ENCODE results near the gene RARB.

RARB gene

GRCh38 chr3:25557694-25558093 is 129.6 kb downstream of the RARB start:
- no peak for DNase-seq
- in situ Hi-C loops (cut with HindIII; ENCODE audit: low pct_ligation_motif_present, low pct_unique_long_range_greater_than_20kb, low sequenced_read_pairs) = no loop called here

- DNase-seq = no peak
- in situ Hi-C loops (cut with HindIII; ENCODE audit: low pct_ligation_motif_present, low pct_unique_long_range_greater_than_20kb, low sequenced_read_pairs) = no loop called here
Observed at GRCh38 chr3:25558121-25558520, 130.1 kb downstream of the RARB start.

- in situ Hi-C loops (cut with HindIII; ENCODE audit: low pct_ligation_motif_present, low pct_unique_long_range_greater_than_20kb, low sequenced_read_pairs) = no loop called here
Observed at GRCh38 chr3:25558796-25559195, 130.7 kb downstream of the RARB start.

GRCh38 chr3:25563601-25564000 is 135.5 kb downstream of the RARB start:
- in situ Hi-C loops (cut with HindIII; ENCODE audit: low pct_ligation_motif_present, low pct_unique_long_range_greater_than_20kb, low sequenced_read_pairs) = no loop called here
- no peak for DNase-seq

More at GRCh38 chr3:25558796-25559195, 130.7 kb downstream of the RARB start:
- DNase-seq = no peak

- DNase-seq = no peak
- in situ Hi-C loops (cut with HindIII; ENCODE audit: low pct_ligation_motif_present, low pct_unique_long_range_greater_than_20kb, low sequenced_read_pairs) = no loop called here
Observed at GRCh38 chr3:25564075-25564474, 136.0 kb downstream of the RARB start.

GRCh38 chr3:25565807-25566206 is 137.7 kb downstream of the RARB start:
- in situ Hi-C loops (cut with HindIII; ENCODE audit: low pct_ligation_motif_present, low pct_unique_long_range_greater_than_20kb, low sequenced_read_pairs) = no loop called here
- no peak for DNase-seq

- in situ Hi-C loops (cut with HindIII; ENCODE audit: low pct_ligation_motif_present, low pct_unique_long_range_greater_than_20kb, low sequenced_read_pairs) = no loop called here
Observed at GRCh38 chr3:25566358-25566920, 138.4 kb downstream of the RARB start.

GRCh38 chr3:25567388-25567787 is 139.3 kb downstream of the RARB start:
- in situ Hi-C loops (cut with HindIII; ENCODE audit: low pct_ligation_motif_present, low pct_unique_long_range_greater_than_20kb, low sequenced_read_pairs) = no loop called here
- DNase-seq = no peak

More at GRCh38 chr3:25566358-25566920, 138.4 kb downstream of the RARB start:
- DNase-seq = no peak

GRCh38 chr3:25567806-25568524 is 139.9 kb downstream of the RARB start:
- DNase-seq = no peak
- in situ Hi-C loops (cut with HindIII; ENCODE audit: low pct_ligation_motif_present, low pct_unique_long_range_greater_than_20kb, low sequenced_read_pairs) = no loop called here

- DNase-seq = no peak
- in situ Hi-C loops (cut with HindIII; ENCODE audit: low pct_ligation_motif_present, low pct_unique_long_range_greater_than_20kb, low sequenced_read_pairs) = no loop called here
Observed at GRCh38 chr3:25568525-25569078, 140.5 kb downstream of the RARB start.

- no peak for DNase-seq
- in situ Hi-C loops (cut with HindIII; ENCODE audit: low pct_ligation_motif_present, low pct_unique_long_range_greater_than_20kb, low sequenced_read_pairs) = no loop called here
Observed at GRCh38 chr3:25571285-25571684, 143.2 kb downstream of the RARB start.

GRCh38 chr3:25572336-25572735 is 144.3 kb downstream of the RARB start:
- DNase-seq = no peak
- in situ Hi-C loops (cut with HindIII; ENCODE audit: low pct_ligation_motif_present, low pct_unique_long_range_greater_than_20kb, low sequenced_read_pairs) = no loop called here

- in situ Hi-C loops (cut with HindIII; ENCODE audit: low pct_ligation_motif_present, low pct_unique_long_range_greater_than_20kb, low sequenced_read_pairs) = no loop called here
- DNase-seq = no peak
Observed at GRCh38 chr3:25572919-25573385, 144.9 kb downstream of the RARB start.

GRCh38 chr3:25573386-25574171 is 145.5 kb downstream of the RARB start:
- peak; percentile 58 for DNase-seq
- in situ Hi-C loops (cut with HindIII; ENCODE audit: low pct_ligation_motif_present, low pct_unique_long_range_greater_than_20kb, low sequenced_read_pairs) = no loop called here

- in situ Hi-C loops (cut with HindIII; ENCODE audit: low pct_ligation_motif_present, low pct_unique_long_range_greater_than_20kb, low sequenced_read_pairs) = no loop called here
- no peak for DNase-seq
Observed at GRCh38 chr3:25574172-25574765, 146.2 kb downstream of the RARB start.

GRCh38 chr3:25575001-25575400 is 146.9 kb downstream of the RARB start:
- in situ Hi-C loops (cut with HindIII; ENCODE audit: low pct_ligation_motif_present, low pct_unique_long_range_greater_than_20kb, low sequenced_read_pairs) = no loop called here
- DNase-seq = no peak

- in situ Hi-C loops (cut with HindIII; ENCODE audit: low pct_ligation_motif_present, low pct_unique_long_range_greater_than_20kb, low sequenced_read_pairs) = no loop called here
- DNase-seq = no peak
Observed at GRCh38 chr3:25576146-25576545, 148.1 kb downstream of the RARB start.

GRCh38 chr3:25576831-25577454 is 148.9 kb downstream of the RARB start:
- DNase-seq = no peak
- in situ Hi-C loops (cut with HindIII; ENCODE audit: low pct_ligation_motif_present, low pct_unique_long_range_greater_than_20kb, low sequenced_read_pairs) = no loop called here
